ENCODE results near the gene PDE4B. TPM values are rescaled to one million over a fixed set of nuclear protein-coding genes. Genes with fewer than 3 reads are reported as not detected.

PDE4B gene
- total RNA-seq, 2 experiments from 2014 or later: 42.2 to 71.2 TPM

DNA sequence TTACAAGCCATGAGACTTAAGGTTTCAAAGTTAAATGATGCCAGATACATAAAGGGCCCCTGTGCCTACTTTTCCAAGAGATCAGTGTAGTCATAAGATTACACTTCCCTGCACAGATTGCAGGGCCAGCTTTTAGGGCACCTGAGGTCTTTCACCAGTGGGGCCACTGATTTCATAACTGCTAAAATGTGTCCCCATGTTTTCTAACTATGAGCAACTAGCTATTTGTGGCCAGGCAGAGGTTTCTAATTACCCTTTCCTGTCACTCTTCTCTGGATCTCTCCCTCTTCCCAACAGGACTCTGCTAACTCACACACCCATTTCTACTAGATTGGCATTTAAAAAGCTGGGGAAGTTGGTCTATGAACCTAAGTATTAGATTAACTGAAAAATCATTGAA lies 534.2 kb downstream of the PDE4B start:
- H3K27ac Mint-ChIP-seq: peak overlapping the region; percentile 38

GRCh38 chr1:66327588-66327987 lies 534.9 kb downstream of the PDE4B start:
- no peak overlapping the region for H3K4me3 Mint-ChIP-seq
- H3K9me3 Mint-ChIP-seq (ENCODE audit: low read depth): no peaks in the 10 kb centered on the region

More for the DNA sequence above, 534.2 kb downstream of the PDE4B start:
- Mint-ChIP-seq H3K27me3 (no peaks in the 10 kb centered on the region), H3K4me3 (no peak overlapping the region), H3K36me3 (peaks cover 14% of the 10 kb centered on the region), H3K4me1 (peaks cover 64% of the 10 kb centered on the region), H3K9me3 (ENCODE audit: low read depth) (no peaks in the 10 kb centered on the region)
- CTCF ChIA-PET: interaction anchor here (1.6 kb wide), 1 partner anchor 25 kb away, joined by 4 read pairs; no protein-coding TSS in a partner anchor
- ATAC-seq: no peak
- no peak for DNase-seq

GRCh38 chr1:66328896-66329295 lies 536.2 kb downstream of the PDE4B start:
- CTCF ChIA-PET: interaction anchor here (1.2 to 4.6 kb wide), 2 partner anchors 17 to 27 kb away, joined by 3 to 21 read pairs; no protein-coding TSS in a partner anchor
- no peak overlapping the region for H3K27ac Mint-ChIP-seq
- ATAC-seq: no peak
- H3K9me3 Mint-ChIP-seq (ENCODE audit: low read depth): no peaks in the 10 kb centered on the region
- no peak overlapping the region for H3K4me3 Mint-ChIP-seq
- H3K4me1 Mint-ChIP-seq: peaks cover 59% of the 10 kb centered on the region
- no peaks in the 10 kb centered on the region for H3K27me3 Mint-ChIP-seq
- peaks cover 23% of the 10 kb centered on the region for H3K36me3 Mint-ChIP-seq
- DNase-seq: no peak

More at GRCh38 chr1:66327588-66327987, 534.9 kb downstream of the PDE4B start:
- ATAC-seq: no peak
- no peak for DNase-seq
- CTCF ChIA-PET: interaction anchor here (1.6 kb wide), 1 partner anchor 25 kb away, joined by 4 read pairs; no protein-coding TSS in a partner anchor
- Mint-ChIP-seq H3K27me3 (no peaks in the 10 kb centered on the region), H3K27ac (no peak overlapping the region), H3K36me3 (peaks cover 12% of the 10 kb centered on the region), H3K4me1 (peaks cover 61% of the 10 kb centered on the region)

- ATAC-seq (peak; percentile 32), DNase-seq (no peak)
- peak overlapping the region; percentile 96 for H3K27ac Mint-ChIP-seq
- H3K4me1 Mint-ChIP-seq: peaks cover 49% of the 10 kb centered on the region
- peak overlapping the region; percentile 85 for H3K4me3 Mint-ChIP-seq
- CTCF ChIA-PET: interaction anchor here (1.0 to 5.3 kb wide), 11 partner anchors 13 to 115 kb away, joined by 3 to 41 read pairs (median 13); no protein-coding TSS in a partner anchor
- no peaks in the 10 kb centered on the region for H3K9me3 Mint-ChIP-seq (ENCODE audit: low read depth)
- H3K27me3 Mint-ChIP-seq: no peaks in the 10 kb centered on the region
- H3K36me3 Mint-ChIP-seq: peaks cover 36% of the 10 kb centered on the region
Measured at GRCh38 chr1:66330722-66331141, 538.0 kb downstream of the PDE4B start.

DNA sequence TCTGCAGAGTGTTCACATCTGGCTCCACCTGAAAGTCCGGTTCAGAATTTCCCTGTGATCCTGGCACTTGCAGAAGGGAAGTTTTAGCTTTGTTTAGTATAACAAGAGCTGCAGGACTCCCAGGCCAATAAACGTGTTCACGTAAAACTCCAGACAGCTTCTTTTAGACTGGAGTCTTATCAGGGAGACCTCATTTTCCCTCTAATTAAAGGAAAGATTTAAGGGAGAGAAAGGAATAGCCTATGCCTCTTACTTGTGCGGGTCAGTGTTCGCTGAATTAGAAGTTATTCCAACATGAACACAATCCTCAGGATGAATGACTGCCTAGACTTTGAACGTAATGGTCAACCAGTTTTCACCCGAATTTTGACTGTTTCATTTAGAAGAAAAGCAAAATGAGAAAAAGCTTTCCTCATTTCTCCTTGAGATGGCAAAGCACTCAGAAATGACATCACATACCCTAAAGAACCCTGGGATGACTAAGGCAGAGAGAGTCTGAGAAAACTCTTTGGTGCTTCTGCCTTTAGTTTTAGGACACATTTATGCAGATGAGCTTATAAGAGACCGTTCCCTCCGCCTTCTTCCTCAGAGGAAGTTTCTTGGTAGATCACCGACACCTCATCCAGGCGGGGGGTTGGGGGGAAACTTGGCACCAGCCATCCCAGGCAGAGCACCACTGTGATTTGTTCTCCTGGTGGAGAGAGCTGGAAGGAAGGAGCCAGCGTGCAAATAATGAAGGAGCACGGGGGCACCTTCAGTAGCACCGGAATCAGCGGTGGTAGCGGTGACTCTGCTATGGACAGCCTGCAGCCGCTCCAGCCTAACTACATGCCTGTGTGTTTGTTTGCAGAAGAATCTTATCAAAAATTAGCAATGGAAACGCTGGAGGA lies 539.2 kb downstream of the PDE4B start:
- H3K27ac Mint-ChIP-seq: peak overlapping the region; percentile 96
- H3K4me3 Mint-ChIP-seq: peak overlapping the region; percentile 85
- H3K4me1 Mint-ChIP-seq: peaks cover 53% of the 10 kb centered on the region
- DNase-seq (peak; percentile 79), ATAC-seq (peak; percentile 34)
- no peaks in the 10 kb centered on the region for H3K27me3 Mint-ChIP-seq
- H3K9me3 Mint-ChIP-seq (ENCODE audit: low read depth): no peaks in the 10 kb centered on the region
- CTCF ChIA-PET: interaction anchor here (0.9 to 5.3 kb wide), 21 partner anchors 11 to 114 kb away, joined by 3 to 41 read pairs (median 7); no protein-coding TSS in a partner anchor
- H3K36me3 Mint-ChIP-seq: peaks cover 45% of the 10 kb centered on the region

- peak; percentile 1 for ATAC-seq
- Mint-ChIP-seq H3K4me3 (peak overlapping the region; percentile 85), H3K4me1 (peaks cover 54% of the 10 kb centered on the region), H3K27ac (peak overlapping the region; percentile 96), H3K36me3 (peaks cover 50% of the 10 kb centered on the region), H3K27me3 (no peaks in the 10 kb centered on the region), H3K9me3 (ENCODE audit: low read depth) (no peaks in the 10 kb centered on the region)
- CTCF ChIA-PET: interaction anchor here (0.7 to 5.3 kb wide), 20 partner anchors 11 to 113 kb away, joined by 3 to 41 read pairs (median 8); no protein-coding TSS in a partner anchor
- no peak for DNase-seq
Measured at GRCh38 chr1:66332548-66332901, 539.8 kb downstream of the PDE4B start.

GRCh38 chr1:66333466-66334199 lies 540.9 kb downstream of the PDE4B start:
- CTCF ChIA-PET: interaction anchor here (1.0 to 5.3 kb wide), 10 partner anchors 13 to 112 kb away, joined by 3 to 41 read pairs (median 8); no protein-coding TSS in a partner anchor
- peaks cover 52% of the 10 kb centered on the region for H3K4me1 Mint-ChIP-seq
- H3K9me3 Mint-ChIP-seq (ENCODE audit: low read depth): no peaks in the 10 kb centered on the region
- H3K27ac Mint-ChIP-seq: peak overlapping the region; percentile 96
- ATAC-seq (no peak), DNase-seq (peak; percentile 54)
- H3K4me3 Mint-ChIP-seq: peak overlapping the region; percentile 85
- peaks cover 56% of the 10 kb centered on the region for H3K36me3 Mint-ChIP-seq
- H3K27me3 Mint-ChIP-seq: no peaks in the 10 kb centered on the region

GRCh38 chr1:66334318-66334717 lies 541.6 kb downstream of the PDE4B start:
- no peaks in the 10 kb centered on the region for H3K27me3 Mint-ChIP-seq
- CTCF ChIA-PET: interaction anchor here (1.0 to 5.3 kb wide), 9 partner anchors 17 to 111 kb away, joined by 3 to 41 read pairs (median 4); no protein-coding TSS in a partner anchor
- peak overlapping the region; percentile 85 for H3K4me3 Mint-ChIP-seq
- peaks cover 50% of the 10 kb centered on the region for H3K4me1 Mint-ChIP-seq
- DNase-seq (no peak), ATAC-seq (no peak)
- no peaks in the 10 kb centered on the region for H3K9me3 Mint-ChIP-seq (ENCODE audit: low read depth)
- peak overlapping the region; percentile 96 for H3K27ac Mint-ChIP-seq
- H3K36me3 Mint-ChIP-seq: peaks cover 60% of the 10 kb centered on the region

- Mint-ChIP-seq H3K9me3 (ENCODE audit: low read depth) (no peaks in the 10 kb centered on the region), H3K4me1 (peaks cover 49% of the 10 kb centered on the region), H3K4me3 (peak overlapping the region; percentile 85), H3K36me3 (peaks cover 67% of the 10 kb centered on the region), H3K27me3 (no peaks in the 10 kb centered on the region), H3K27ac (peak overlapping the region; percentile 92)
- DNase-seq (no peak), ATAC-seq (no peak)
- CTCF ChIA-PET: interaction anchor here (0.7 to 5.3 kb wide), 7 partner anchors 12 to 111 kb away, joined by 3 to 41 read pairs (median 5); no protein-coding TSS in a partner anchor
Measured at GRCh38 chr1:66335125-66335524, 542.4 kb downstream of the PDE4B start.

DNA sequence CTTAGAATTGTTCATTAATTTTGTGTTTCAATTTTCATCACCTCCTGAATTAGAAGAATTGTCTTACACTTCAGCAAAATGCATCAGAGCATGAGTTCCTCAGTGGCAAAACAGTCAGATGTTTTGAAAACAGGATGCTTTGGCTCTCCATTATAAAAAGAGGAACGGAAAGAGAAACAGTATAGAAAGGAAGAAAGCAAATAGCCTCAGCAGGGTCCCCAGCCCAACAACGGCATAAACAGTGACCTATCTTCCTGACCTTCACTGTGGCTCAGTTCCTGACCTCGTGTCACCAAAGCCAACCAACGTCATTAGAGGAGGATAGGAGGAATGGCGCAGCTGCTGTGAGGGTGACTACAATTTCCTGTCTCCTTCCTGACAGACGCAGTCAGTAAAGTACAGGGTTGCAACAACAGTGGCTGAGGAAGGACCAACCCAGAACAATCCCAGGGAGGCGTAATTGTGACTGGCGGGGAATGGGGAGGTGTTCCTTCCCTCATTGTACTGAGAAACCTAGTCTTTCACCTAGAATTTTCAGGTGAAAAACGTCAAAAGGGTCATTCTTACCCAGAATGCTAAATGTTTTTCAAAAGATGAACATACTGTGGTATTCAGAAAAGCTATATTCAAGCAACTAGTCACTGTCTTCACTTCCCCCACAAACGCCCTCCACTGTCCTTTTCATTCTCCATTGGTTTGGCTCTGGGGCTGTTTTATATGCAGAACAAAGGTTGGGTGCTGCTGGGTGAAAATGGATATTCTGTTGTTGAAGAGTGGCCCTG lies 543.4 kb downstream of the PDE4B start:
- Mint-ChIP-seq H3K36me3 (peaks cover 67% of the 10 kb centered on the region), H3K9me3 (ENCODE audit: low read depth) (no peaks in the 10 kb centered on the region), H3K4me1 (peaks cover 44% of the 10 kb centered on the region), H3K27ac (peak overlapping the region; percentile 92), H3K27me3 (no peaks in the 10 kb centered on the region), H3K4me3 (peak overlapping the region; percentile 85)
- CTCF ChIA-PET: interaction anchor here (0.7 to 2.5 kb wide), 10 partner anchors 9 to 110 kb away, joined by 3 to 12 read pairs (median 4); no protein-coding TSS in a partner anchor
- ATAC-seq: peak; percentile 74
- peak; percentile 88 for DNase-seq

DNA sequence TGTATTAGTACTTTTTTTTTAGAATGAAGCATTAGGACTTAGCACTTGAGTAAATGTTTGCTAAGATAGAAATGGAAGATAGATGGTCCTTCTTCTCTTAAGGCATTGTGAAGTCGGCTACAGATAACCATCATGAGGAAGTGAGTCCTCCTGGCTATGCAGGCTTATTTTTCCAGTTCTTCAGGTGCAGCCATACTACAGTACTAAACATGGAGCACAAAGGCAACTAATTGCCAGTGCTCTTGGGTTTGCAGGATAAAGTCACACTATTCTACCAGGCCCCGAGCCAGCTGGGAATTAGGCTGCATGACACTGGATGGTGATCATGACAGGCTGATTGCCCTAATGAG lies 543.9 kb downstream of the PDE4B start:
- DNase-seq (no peak), ATAC-seq (no peak)
- H3K27ac Mint-ChIP-seq: peak overlapping the region; percentile 92
- no peaks in the 10 kb centered on the region for H3K9me3 Mint-ChIP-seq (ENCODE audit: low read depth)
- peak overlapping the region; percentile 85 for H3K4me3 Mint-ChIP-seq
- H3K27me3 Mint-ChIP-seq: no peaks in the 10 kb centered on the region
- H3K4me1 Mint-ChIP-seq: peaks cover 49% of the 10 kb centered on the region
- peaks cover 71% of the 10 kb centered on the region for H3K36me3 Mint-ChIP-seq
- CTCF ChIA-PET: interaction anchor here (0.7 to 1.8 kb wide), 6 partner anchors 8 to 109 kb away, joined by 3 to 9 read pairs (median 4); no protein-coding TSS in a partner anchor

DNA sequence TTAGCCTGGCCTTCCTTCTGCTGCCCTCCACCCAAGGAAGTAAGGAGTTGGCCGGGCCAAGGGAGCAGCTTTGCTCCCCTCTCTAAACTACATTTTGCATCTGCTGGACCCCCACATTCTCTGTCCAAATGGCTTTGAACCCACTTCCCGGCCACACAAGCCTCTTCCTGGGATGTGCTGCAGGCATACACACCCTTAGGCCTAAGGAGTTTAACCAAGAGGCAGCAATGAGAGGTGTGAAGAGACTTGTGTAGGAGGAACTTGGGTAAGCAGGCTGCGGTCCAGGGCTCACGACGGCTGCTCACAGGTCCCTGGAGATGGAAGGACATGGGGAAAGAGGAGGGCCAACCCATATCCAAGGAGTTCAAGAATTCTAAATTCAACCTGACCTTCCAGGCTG lies 544.6 kb downstream of the PDE4B start:
- H3K4me1 Mint-ChIP-seq: peaks cover 48% of the 10 kb centered on the region
- H3K36me3 Mint-ChIP-seq: peaks cover 72% of the 10 kb centered on the region
- CTCF ChIA-PET: interaction anchor here (0.9 to 1.8 kb wide), 4 partner anchors 8 to 108 kb away, joined by 3 to 9 read pairs (median 4); no protein-coding TSS in a partner anchor

More for the DNA sequence above, 544.6 kb downstream of the PDE4B start:
- Mint-ChIP-seq H3K27me3 (no peaks in the 10 kb centered on the region), H3K4me3 (peak overlapping the region; percentile 85), H3K9me3 (ENCODE audit: low read depth) (no peaks in the 10 kb centered on the region), H3K27ac (peak overlapping the region; percentile 92)
- DNase-seq (no peak), ATAC-seq (no peak)
